HG02981 (cell line): ENCODE results near the gene MLNR.

Experiments
- ATAC-seq: cut with Tn5 transposase; IDR thresholded peaks from one replicate; pipeline ENCODE4 v1.9.1; 2021; ENCODE audit warnings: mild to moderate bottlenecking, moderate library complexity; ENCODE audit not compliant: unreplicated experiment

Gene MLNR

DNA sequence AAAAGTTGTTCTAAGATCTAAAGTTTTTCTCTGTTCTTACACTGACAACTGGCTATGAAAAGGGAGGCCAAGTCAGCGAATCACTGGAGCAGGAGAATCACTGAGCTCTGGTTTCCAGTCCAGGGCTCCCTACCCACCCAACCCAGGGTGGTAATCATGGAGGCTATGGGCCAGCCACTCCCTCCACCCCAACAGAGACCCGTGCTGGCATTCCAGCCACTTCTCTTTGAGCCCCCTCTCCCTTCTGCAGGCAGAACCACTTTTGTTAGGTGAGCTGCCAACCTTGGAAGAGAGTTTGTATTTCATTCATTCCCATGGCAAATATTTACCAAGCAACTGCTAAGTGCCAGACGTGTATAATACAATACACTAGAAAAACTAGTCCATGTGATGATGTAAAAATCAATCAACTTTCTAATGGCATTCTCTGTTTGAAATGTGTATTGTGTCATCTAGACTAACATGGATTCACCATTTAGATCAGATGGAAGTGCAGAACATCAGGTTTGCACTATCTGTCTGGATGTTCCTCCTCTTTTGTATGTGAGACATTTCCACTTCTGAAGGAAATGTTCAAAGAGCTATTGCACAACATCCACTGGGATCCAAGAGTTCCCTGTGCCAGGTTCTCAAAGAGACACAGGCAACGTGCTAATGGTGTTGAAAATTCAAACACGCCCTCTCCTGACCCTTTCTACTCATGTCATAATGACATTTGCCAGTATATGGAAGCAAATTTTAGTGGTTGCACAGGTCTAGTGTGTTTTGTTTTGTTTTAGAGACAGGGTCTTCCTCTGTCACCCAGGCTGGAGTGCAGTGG lies 5.3 kb downstream of the MLNR start:
- ATAC-seq = no peak

DNA sequence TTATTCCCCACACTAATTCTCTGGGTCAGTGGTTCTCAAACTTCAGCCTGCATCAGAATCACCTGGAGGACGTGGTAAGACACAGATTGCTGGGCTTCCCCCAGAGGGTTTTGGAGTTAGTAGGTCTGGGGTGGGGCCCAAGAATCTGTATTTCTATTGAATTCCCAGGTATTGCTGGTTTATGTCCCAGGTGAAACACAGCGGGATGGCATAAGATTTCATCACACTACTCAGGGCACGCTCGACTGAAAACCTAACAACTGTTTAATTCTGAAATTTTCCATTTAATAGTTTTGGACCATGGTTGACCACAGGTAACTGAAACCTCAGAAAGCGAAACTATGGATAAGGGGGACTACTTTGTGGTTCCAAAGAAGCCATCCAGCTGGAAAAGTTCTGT lies 6.5 kb downstream of the MLNR start:
- no peak for ATAC-seq

- ATAC-seq = no peak
Measured at GRCh38 chr13:49234741-49235140, 14.6 kb downstream of the MLNR start.

- no peak for ATAC-seq
Measured at GRCh38 chr13:49235856-49236431, 15.8 kb downstream of the MLNR start.

DNA sequence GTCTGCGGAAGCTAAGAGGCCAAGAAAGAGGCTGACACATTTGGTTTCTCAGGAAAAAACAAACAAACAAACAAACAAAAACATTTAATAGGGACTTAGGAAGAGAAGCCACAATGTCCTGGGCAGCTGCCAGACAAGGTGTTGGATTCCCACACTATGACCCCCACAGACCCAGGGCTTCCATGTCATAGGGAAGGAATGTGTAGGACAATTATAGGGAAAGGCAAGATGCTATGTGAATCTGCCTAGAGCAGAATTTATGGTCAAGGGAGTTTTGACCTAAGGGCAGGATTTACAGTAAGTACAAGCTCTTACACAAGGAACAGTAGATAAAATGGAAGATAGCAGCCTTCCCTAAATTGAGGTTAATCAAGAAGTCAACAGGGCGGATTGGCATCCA lies 18.5 kb downstream of the MLNR start:
- no peak for ATAC-seq

- ATAC-seq = no peak
Measured at GRCh38 chr13:49240017-49240416, 19.9 kb downstream of the MLNR start.

DNA sequence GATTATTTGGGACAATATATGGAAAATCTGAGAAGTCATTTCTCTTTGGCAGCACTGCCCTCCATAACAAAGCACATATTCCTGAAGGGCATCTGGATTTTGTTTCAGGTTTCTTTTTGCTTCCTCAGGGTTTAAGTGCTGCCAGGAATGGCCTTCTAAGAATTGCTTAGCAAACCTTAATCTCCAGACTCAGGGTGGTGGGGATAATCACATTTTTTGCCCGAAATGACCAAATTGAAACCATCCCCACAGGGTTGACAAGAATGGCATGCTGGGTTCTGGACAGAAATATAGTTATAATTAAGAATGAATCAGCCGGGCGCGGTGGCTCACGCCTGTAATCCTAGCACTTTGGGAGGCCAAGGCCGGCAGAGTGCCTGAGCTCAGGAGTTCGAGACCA lies 21.2 kb downstream of the MLNR start:
- ATAC-seq = no peak

GRCh38 chr13:49245101-49245500 lies 25.0 kb downstream of the MLNR start:
- no peak for ATAC-seq

DNA sequence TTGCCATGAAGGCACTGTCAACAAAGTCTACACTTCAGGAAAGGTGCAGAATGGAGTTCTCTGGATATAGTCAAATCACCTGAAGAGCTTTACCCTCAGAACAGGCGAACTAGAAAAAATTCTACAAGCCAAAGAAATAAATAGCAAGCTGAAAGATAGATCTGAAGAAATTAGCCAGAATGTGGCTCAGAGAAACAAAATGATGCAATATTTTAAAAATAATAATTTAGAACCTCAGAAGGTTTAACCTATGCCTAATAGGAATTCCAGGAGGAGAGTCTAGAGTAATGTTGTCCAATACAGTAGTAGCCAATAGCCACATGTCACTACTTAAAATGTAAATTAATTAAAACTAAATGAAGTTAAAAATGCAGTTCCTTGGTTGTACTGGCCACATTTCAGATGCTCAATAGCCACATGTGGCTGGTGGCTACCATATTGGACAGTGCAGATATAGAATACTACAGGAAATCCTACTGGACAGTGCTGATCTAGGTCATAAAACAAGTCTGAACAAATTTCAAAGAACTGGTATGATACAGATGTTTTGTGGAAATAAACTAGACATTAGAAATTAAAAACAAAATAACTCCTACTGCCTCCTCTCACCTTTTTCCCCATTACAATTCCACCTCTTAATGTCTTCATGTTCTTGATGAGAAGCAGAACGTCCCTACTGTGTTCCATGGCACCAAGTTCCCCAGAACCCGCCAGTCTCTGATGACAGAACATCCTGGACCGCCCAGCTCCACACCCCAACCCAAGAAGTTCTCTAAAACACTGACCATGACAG lies 26.9 kb downstream of the MLNR start:
- peak; percentile 27 for ATAC-seq

GRCh38 chr13:49247643-49248621 lies 27.8 kb downstream of the MLNR start, which contains the start of gene CDADC1:
TSS of gene CDADC1 (plus strand) at chr13:49247925. CDS start at chr13:49248038, 113 bp downstream.
- peak; percentile 98 for ATAC-seq

- no peak for ATAC-seq
Measured at GRCh38 chr13:49248622-49249002, 28.5 kb downstream of the MLNR start.

GRCh38 chr13:49251326-49251725 lies 31.2 kb downstream of the MLNR start:
- ATAC-seq = no peak

- no peak for ATAC-seq
Measured at GRCh38 chr13:49253310-49253709, 33.2 kb downstream of the MLNR start.

DNA sequence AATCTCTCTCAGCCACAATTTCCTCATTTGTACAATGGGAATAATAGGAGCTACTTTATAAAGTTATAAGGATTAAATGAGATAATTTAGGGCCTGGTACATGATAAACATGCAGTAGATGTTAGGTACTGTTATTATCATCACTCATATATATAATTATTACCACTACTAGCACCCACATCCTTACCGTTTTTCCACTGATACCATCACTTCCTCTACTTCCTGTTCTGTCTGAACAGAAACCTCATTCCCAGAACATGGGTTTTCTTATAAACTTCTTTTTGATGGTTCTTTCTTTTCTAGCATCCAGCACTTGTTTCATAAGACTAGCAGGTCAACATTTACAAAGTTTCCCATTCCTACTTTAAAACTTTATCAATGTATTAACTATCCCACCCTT lies 33.9 kb downstream of the MLNR start:
- ATAC-seq = no peak

- ATAC-seq = no peak
Measured at GRCh38 chr13:49256841-49257240, 36.7 kb downstream of the MLNR start.

GRCh38 chr13:49258089-49258796 lies 38.1 kb downstream of the MLNR start:
- ATAC-seq = no peak

DNA sequence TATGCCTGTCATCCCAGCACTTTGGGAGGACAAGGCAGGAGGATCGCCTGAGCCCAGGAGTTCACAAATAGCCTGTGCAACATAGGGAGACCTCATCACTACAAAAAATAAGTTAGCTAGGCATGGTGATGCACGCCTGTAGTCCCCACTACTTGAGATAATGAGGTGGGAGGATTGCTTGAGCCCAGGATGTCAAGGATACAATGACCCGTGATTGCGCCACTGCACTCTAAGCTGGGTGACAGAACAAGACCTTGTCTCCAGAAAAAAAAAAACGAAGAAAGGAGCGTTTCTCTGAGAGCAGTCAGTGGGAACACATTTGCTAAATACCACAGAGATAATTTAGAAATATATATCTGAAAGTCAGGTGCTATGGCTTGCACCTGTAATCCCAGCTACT lies 39.4 kb downstream of the MLNR start:
- no peak for ATAC-seq

GRCh38 chr13:49262634-49263033 lies 42.5 kb downstream of the MLNR start:
- ATAC-seq = no peak

GRCh38 chr13:49265822-49266221 lies 45.7 kb downstream of the MLNR start:
- ATAC-seq = no peak

- ATAC-seq = no peak
Measured at GRCh38 chr13:49271264-49271663, 51.1 kb downstream of the MLNR start.
